ENCODE data around the gene INO80C.

The INO80C gene

GRCh38 chr18:35424356-35424755, 73.4 kb downstream of the INO80C start:
- no peak for DNase-seq (ENCODE audit: low read depth)

DNA sequence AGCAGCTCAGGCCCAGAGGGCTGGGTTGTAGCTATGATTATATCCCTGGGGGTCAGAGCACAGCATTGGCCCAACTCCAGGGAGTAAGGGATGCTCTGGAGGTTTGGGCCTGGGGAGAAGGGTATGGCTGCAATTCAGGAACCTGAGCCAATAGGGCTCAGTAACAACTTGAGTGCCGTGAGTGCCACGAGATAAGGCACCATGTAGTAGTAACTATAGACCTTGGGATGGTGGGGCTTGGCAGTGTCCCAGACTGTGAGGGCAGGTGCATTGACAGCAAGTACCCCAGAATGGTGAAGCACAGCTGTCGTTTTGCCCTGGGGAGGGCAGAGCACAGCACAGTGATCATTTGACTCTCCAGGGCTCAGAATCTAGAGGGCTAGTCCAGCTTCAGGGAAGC, 75.5 kb downstream of the INO80C start:
- DNase-seq (ENCODE audit: low read depth), result no peak

- DNase-seq (ENCODE audit: low read depth), result no peak
Measured at GRCh38 chr18:35418610-35419009, 79.2 kb downstream of the INO80C start.
